Measurements from ENCODE around the gene ABHD2.

DNA sequence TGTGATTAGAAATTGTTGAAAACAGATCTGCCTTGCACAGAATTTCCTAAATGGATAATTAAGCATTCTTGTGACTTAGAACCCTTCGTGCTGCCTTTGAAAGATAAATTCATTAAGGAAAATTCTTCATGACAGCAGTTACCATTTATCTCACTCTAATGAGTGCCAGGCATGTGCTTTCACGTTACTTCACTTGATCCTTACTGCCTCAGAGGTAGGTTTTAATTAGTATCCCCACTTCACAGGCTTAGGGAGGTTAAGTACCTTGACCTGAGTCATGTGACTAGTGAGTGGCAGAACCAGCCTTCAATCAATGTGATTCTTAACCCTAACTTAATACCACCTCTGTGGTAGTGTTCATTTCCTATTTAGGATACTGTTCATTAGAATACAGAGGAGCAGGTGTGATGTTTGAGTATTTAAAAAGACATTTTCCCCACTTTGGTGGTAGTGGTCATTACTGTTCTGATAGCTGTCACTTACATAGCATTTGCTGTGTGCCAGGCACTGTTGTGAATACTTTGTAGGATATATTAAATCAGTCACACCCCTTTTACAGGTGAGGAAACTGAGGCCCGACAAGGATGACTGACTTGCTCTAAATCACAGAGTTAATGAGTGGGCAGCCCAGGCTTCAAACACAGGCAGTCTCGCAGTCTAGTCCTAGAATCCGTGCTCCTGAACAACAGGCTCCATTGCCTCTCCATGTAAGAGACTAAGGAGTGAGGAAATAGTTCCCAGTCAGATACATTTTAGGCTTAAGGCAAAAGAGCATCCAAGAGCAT lies 75.2 kb downstream of the ABHD2 start:
- TF ChIP-seq, protein P1, sequence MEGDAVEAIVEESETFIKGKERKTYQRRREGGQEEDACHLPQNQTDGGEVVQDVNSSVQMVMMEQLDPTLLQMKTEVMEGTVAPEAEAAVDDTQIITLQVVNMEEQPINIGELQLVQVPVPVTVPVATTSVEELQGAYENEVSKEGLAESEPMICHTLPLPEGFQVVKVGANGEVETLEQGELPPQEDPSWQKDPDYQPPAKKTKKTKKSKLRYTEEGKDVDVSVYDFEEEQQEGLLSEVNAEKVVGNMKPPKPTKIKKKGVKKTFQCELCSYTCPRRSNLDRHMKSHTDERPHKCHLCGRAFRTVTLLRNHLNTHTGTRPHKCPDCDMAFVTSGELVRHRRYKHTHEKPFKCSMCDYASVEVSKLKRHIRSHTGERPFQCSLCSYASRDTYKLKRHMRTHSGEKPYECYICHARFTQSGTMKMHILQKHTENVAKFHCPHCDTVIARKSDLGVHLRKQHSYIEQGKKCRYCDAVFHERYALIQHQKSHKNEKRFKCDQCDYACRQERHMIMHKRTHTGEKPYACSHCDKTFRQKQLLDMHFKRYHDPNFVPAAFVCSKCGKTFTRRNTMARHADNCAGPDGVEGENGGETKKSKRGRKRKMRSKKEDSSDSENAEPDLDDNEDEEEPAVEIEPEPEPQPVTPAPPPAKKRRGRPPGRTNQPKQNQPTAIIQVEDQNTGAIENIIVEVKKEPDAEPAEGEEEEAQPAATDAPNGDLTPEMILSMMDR (IDR thresholded peaks at IDR 0.05; ENCODE audit: borderline replicate concordance, extremely low read depth, low read length, poor library complexity, severe bottlenecking) = no peak
- no peak for TF ChIP-seq EZH2 (IDR thresholded peaks at IDR 0.05; ENCODE audit: borderline replicate concordance, low read depth, low read length, severe bottlenecking)

All from DND-41 (cell line).